ENCODE data around the gene PTPRN2.

PTPRN2 gene

DNA sequence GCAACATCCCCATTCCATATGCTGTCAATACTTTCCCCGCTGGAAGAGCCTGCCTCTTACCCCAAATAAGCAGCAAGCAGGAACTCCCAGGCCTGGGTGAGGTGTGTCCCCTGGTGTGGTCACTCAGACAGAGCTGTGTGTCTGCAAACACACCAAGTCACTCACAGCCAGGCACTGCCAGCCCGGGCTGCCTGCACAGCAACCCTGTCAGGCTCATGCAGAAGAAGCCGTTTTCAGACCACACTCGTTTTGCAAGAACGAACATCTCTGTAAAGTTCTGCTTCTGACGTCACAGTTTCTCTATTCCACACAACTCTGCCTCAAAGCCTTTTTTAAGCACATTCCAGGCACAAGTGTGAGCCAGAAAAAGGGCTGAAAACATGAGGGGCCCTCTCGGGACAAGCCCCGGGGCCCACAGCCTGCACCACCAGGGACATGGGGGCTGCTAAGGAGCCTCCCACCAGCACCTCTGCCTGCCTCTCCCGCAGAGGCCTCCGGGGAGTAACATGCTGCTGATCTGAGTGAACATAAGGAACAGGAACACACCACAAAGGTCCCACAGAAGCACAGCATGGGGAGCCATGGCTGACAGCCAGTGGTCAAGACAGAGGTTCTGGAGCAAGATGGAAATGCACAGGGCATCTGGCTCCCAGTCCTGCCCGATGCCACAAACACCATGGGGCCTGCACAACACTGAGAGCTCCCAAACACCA is 11.4 kb downstream of the PTPRN2 start:
- DNase-seq = no peak

DNA sequence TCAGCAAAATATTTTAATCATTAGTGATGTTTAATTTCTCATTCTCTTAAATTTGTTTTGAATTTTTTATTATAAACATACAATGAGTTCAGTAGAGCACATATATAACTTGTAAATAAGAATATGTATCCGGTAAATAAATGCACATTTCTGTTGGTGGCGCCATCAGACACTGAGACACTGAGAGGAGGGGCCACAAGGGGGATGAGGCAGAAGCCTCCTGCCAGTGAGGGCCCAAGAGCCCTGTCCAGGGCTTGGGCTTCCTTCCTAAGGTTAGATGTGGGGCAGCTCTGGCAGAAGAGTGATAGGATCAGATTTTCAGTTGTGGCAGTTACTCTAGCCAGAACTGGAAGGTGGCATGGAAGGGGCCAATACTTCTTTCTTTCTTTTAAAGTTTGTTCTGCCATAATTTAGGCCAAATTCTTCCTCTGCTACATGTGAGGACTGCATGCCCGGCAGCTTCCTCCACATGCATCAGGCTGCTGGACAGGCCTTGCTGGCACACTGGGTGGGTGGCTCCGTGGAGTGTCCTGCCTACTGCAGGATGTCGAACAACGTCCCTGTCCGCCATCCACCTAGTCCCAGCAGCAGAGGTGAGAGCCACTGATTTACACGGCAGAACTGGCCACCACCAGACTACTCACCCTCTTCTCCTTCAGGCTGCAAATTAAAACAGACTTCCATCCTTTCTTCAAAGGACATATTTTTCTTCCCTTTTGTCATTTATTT is 13.2 kb downstream of the PTPRN2 start:
- DNase-seq = no peak

DNA sequence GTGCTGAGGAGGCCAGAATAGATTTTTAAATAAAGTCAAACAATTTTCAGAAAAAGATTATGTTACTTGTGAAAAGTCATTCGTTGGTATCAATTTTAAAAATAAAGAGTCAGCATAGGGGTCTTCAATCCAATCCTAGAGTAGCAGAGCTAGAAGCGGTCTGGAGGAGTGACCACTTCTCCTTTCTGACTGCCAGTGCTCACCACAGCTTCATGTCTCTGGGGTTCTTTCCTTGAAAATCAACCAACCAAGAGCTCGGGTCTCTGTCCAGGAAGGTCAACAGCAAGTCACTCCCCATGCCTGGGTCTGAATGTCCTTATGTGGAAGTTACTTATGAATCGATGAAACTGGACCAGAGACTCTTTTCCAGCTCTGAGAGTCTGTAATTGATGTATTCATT is 14.3 kb downstream of the PTPRN2 start:
- no peak for DNase-seq

DNA sequence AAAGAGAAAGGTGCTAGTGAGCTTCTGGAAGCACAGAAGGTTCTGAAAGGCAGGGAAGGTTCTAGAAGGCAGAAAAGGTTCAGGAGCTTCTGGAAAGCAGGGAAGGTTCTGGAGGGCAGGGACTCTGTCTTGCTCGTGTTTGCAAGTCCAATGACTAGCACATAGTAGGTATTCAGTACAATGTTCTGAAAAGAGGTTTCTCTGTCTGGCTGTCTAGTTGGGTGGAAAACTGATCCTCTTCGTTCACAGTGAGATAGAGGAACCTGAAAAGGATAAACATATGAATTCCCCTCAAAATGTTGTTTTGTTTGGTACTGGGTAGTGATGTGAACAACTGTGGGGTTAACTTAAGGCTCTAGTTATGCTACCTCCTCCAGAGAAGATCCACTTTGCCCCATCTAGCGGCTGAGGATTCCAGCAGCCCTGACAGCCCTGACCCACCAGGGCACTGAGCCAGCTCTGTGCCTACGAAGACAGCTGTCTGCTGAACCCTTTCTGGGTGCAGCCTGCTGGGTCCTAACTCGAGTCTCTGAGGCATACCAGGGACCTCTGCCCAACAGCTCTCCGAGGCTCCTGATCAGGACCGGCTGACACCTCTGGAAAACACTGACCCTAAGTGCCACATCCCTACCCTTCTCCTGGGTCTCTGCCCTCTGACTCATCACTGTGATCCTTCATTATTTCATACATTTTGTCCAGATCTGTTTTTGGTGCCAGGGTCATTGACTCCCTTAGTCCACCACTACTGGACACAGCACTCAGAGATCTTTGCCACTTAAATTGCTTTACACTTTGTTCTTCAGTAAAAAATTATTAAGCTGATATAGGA is 15.4 kb downstream of the PTPRN2 start:
- DNase-seq = no peak

DNA sequence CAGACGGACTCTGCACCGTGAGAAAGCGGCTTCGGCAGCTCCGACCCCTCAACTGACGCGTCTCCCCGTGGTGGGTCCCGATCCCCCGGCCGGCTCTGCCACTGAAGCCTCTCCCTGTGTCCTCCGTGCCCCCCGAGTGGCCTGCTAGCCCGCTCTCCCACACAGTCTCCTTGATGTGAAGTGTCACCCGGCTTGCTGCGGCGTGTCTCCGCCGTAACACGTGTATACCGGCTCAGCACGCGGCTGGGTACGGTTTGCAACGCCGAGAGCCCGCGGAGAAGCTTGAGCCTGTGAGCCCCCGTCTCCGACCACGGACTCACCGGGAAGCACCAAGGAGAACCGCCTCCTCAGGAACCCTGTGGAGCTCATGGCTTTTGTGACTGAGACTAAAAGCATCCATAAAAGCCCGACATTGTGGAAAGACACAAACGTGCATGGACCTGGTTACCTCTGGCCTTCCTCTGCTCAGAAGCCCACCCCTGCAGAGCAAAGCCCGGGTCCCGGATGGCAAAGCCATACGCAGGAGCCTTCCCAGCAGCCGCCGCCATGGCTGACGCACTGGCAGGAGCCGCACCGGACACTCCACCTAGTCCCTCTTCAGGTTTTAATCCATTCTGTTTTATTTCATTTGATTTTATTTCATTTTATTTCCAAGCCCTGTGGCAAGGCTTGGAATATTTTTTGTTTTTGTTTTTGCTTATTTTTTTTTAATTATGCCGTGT is 17.0 kb downstream of the PTPRN2 start:
- no peak for DNase-seq

DNA sequence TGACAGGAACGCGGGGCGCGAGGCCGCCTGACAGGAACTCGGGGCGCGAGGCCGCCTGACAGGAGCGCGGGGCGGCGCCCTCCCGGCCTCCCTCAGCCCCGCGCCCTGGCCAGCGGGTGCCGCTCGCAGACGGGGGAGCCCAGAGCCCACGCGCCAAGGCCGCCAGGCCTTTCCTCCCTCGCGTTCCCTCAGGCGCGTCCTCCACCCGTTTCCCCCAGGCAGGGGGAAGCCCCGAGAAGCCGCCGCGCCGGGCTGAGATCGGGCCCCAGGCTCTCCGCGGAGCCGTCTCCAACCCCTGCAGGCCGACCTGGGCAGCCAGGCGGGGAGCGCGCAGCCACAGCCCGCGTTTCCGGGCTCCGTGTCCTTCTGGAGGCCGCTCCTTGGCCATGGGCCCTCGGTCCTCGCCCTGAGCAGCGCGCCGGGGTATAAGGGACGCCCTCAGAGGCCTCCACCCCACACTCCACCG is 17.7 kb downstream of the PTPRN2 start:
- DNase-seq = no peak

DNA sequence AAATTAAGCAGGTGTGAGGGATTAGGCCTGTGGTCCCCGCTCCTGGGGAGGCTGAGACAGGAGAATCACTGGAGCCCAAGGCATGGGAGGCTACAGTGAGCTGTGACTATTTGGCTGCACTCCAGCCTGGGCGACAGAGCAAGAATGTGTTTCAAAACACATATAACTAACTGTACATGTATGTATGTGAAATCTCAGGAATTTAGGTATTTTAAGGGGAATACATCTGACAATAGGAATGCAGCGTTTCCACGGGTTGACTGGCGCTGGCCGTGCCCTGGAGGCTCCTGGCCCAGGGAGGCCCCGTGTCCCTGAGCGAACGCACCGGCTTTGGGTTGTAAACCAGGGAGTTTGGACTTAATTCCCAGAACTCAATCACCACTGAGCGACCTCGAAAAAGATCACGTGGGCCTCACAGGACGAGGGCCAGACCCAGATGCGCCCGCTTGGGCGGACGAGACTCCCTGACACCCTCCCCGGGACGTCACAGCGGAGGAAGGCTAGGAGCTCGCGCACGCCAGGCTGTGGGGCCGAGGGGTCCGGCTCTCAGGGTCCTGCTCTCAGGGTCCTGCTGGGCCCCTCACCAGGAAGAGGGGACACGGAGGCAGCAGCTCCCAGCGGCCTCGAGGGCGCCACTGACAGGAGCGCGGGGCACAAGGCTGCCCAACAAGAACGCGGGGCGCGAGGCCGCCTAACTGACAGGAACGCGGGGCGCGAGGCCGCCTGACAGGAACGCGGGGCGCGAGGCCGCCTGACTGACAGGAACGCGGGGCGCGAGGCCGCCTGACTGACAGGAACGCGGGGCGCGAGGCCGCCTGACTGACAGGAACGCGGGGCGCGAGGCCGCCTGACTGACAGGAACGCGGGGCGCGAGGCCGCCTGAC is 18.4 kb downstream of the PTPRN2 start:
- DNase-seq = no peak

DNA sequence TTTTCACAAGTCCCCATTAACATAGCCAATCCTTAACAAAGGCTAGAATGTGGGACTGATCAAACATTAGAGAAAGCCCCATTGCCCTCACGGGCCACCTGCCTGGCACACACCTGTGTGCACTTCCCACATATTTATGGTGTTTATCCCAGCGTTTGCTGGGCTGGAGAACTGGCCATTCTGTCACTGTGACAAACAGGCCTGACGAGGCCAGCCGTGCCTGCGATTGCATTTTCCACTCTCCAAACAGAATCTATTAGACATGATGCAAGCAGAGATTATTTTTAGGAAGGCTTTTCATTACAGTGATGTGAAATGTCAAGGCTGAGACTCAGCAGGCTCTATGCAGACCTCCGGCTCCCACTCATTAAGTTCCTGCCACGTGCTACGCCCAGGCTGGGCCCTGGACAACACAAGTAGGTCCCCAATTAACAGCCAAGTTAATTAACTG is 20.4 kb downstream of the PTPRN2 start:
- no peak for DNase-seq

DNA sequence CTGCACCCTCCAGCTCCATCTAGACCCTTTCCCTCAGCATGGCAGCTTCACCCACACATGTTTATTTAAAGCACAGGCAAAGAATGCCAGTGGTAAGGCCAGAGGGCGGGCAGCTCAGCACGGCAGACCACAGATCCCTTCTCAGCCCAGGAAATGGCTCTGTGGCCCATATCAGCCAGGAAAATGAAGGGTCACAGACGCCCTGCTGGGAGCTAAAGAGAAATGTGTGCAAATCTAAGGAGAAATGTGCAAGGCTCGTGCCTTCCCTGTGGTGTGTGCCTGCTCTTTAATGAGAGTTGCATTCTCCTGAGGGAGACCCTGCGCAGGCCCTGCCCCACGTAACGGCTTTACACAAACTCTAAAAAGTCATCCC is 23.0 kb downstream of the PTPRN2 start:
- no peak for DNase-seq

DNA sequence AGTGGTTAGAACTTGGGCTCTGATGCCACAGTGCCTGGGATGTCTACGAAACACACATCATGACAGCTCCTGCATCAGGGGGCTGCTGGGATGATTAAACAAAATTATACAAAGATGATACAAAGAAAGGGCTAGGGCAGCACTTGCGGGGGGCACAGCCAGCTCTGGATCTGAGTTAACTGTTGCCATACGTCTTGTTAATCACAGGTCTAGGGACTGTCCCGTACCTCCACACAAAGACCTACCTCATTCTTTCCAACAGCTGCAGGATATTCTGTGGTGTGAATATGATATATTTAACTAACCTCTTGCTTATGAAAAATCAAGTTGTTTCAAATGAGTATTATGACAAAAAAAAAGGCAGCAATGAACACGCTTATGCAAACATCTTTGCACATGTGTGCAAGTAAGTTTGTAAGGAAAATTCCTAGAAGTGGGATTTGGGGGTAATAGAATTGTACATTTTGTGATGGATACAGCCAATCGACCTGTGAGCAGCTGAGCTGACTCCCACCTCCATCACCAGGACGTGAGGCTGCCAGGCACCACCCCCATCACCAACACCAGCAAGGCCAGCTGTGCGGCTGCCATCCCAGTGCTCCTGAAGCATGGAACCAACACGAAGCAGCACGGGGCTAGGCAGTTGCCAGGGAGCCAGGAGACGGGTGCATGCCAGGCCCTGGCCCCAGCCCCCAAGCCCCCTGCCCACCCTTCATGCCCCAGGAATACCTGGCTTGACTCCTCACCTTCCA is 23.5 kb downstream of the PTPRN2 start:
- no peak for DNase-seq

DNA sequence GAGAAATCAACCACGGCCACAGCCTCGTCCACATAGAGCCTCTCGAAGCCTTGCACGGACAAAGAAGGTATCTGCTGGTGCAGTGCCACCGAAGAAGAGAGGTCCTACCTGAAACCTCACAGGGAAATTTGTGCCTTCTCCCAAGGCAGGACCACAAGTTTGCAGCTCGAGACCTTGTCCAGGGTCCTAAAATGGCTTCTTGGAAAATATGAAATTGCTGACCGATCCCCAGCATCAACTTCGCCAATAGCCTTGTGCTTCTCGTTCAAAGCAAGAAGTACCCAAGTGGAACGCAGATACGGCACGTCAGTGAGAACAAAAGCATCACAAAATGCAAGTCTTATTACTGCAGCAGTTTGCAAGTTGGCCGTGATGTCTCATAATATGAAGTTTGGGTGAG is 24.6 kb downstream of the PTPRN2 start:
- no peak for DNase-seq

DNA sequence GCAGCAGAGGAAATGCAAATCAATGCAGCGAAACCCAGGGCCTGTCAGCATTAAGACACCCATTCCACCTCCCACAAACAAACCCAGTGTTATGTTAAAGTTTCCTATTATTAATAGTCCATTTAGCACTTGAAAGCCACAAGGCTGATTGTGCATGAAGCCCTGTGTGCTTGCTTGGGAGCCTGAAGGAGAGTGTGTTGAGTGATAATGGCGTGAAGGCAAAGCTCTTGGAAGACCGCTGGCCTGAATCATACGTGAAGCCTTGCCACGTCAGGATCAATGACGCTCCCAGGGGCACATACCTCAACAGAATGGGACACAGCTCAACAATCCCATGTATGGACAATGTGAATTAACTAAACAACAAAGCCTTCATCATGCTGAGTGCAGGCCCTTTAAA is 25.1 kb downstream of the PTPRN2 start:
- no peak for DNase-seq

DNA sequence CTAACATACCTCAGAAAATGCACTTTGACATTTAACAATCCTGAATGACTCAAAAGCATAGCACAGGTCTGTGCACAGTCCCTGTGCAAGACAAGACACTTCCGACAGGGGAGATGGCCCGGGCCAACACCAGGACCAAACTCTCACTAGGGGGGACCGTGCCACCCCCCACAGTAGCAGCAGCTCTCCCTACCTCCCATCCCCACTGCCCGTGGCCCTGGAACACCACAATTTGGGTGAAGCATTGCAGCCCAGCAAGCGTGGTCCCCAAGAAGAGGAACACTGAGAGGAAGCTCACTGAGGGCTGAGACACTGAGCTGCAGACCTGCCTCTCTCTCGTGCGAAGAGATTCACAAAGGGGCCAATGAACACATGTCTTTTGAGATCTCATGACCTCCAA is 26.0 kb downstream of the PTPRN2 start:
- DNase-seq = no peak

DNA sequence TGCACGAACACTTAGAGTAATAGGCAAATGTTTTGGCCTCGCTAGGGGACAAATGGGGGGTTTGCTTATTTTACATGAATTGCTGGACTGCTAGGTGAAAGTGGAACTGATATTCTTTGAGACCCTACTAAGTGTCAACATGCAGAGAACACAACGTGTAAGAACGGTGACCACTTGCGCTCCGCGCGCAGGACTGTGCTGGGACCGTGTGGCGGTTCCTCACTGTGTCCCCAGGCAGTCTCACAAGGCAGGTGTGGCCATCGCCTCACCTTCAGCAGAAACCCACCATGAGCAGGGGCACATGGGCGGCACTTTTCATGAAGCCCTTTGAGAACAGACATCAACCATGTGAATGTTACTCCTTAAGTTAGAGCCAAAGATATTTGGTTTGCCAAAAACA is 27.2 kb downstream of the PTPRN2 start:
- DNase-seq = no peak

DNA sequence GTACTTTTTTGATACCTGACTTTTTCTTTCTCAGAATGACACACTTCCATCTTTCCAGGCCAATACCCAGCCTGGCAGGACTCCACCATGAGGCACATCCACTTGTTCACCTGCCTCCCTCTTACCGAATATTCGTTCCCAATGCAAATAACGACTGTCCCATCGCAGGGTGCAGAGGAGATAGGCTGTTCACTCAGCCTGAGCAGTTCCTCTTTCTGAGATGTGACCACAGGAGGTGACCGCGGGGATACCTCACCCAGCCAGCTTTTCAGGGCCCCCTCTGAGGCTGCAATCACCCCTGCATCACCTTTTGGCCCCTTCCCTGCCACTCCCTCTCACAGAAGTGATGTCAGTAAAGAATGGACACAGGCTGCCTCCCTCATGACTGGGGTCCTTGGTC is 28.3 kb downstream of the PTPRN2 start:
- DNase-seq = no peak

DNA sequence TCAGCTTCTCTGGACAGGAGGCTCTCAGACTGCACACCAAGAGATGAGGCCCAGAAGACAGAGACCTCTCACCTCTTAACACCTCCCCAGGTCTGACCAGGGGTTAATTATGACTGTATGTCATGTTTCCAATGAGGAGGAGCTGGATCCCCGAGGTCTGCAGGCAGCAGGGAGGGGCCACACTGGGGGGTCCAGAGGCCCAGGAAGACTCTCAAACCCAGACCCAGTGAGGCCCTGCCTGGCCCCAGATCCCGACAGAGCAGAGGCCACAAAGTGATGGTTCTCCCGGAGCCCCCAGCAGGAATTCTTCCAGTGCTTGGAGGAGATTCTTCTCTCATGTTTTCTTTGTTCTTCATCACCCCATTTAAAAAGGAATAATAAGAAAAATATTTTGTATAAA is 28.8 kb downstream of the PTPRN2 start:
- no peak for DNase-seq

DNA sequence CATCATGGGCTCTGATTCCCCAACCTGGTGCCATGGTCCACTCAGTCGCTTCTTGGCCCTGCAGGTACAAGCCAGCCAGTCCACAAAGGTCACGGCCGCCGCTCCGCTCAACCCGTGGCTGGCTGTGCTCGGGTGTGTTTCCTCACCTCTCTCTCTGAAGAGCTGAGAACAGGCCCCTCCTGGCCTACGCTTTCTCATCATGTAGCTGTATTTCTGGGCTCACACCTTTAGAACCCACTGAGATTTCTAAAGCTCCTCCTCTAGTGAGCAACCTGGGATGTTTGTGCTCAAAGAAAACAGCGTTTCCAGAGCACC is 30.2 kb downstream of the PTPRN2 start:
- DNase-seq = no peak

DNA sequence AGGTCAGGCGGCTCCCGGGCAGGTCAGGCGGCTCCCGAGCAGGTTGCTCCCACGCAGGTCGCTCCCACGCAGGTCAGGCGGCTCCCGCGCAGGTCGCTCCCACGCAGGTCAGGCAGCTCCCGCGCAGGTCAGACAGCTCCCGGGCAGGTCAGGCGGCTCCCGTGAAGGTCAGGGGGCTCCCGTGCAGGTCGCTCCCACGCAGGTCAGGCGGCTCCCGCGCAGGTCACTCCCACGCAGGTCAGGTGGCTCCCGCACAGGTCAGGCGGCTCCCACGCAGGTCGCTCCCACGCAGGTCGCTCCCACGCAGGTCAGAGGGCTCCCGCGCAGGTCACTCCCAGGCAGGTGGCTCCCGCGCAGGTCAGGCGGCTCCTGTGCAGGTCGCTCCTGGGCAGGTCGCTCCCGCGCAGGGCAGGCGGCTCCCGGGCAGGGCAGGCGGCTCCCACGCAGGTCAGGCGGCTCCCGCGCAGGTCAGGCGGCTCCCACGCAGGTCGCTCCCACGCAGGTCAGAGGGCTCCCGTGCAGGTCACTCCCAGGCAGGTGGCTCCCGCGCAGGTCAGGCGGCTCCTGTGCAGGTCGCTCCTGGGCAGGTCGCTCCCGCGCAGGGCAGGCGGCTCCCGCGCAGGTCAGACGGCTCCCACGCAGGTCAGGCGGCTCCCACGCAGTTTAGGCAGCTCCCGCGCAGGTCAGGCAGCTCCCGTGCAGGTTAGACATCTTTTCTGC is 30.7 kb downstream of the PTPRN2 start:
- DNase-seq = no peak

DNA sequence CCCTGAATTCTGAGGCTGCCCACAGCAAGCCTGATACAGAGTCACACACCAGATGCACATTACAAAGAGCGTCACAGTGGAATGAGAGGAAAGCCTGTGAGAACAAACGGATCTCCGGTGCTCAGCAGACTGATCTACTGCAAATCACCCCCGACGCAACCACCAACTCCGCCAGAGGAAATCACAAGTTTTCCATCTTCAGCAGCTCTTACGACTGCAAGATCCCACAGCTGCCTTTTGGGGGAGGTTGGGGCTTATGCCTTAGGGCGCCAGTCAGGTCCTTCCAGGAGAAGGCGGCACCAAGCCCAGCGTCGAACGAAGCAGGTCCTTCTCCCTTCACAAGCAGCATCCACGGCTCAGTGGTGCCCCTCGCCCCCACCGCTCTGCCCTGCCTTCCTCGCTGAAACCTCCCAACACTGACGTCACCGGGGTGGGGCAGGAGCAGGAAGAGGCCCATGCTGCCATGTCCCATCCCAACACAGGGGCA is 32.5 kb downstream of the PTPRN2 start:
- DNase-seq = no peak

DNA sequence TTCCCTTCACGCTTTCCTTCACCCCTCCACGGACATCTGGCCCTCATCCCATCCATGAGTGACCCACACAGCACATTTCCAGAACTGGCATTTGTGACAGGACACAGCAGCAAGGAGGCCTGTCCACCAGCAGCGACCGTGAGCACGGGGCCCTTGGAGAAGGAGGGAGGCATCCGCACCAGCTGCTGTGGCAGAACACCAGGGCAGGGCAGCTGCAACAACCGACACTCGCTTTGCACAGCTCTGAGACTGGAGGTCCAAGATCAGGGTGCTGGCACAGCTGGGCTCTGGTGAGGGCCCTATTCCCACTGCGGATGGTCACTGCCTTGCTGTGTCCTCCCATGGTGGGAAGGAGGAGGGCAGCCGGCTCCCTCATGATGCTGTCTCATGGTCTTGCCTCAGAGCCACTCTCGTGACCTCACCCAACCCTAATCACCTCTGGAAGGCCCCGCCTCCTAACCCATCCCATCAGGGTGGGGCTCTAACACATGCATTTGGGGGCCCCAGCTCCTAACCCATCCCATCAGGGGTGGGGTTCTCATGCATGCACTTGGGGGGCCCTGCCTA is 36.7 kb downstream of the PTPRN2 start:
- no peak for DNase-seq
